ENCODE results near the gene CCDC144A.
"Not testable (repeated sequence)": the region's sequence is repeated elsewhere in the genome, so short reads cannot be mapped to it uniquely, and the experiment has no call there.

CCDC144A gene

DNA sequence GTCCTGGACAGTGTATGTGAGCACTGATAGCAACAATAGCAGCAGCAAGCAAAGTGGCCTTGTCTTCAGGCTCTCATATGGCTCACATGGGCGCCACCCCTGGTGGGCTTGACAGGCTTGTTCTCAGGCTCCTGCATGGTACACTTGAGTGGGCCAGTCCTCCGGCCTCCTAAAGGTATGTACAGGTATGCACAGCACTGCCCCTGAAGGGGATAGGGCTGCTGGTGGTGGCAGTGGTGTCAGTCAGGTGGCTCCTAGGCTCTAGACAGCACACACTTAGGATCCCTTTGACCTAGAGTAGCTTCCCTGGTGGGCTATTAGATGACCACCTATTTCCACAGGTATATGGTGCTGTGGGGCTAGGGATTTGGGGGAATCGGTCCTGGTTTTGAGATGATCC, 67.5 kb downstream of the CCDC144A start:
- DNase-seq (ENCODE audit: low spot score), result not testable (repeated sequence)

DNA sequence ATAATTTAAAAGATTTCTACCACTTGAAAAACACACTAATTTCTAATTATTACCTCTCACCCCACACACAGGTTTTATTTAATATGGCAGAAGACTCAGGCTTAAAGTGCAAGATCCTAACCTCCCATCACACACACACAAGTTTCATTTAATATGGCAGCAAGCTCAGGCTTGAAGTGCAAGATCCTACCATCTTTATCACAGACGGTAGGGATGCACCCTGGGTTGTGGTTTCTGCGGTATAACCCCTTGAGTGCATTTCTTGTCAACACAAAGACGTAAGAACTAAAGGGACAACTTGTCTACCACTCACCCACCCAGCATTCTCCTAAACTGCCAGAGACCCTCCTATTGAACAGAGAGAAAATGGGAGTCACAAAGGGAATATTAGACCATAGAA, 68.1 kb downstream of the CCDC144A start:
- DNase-seq (ENCODE audit: low spot score), result not testable (repeated sequence)

DNA sequence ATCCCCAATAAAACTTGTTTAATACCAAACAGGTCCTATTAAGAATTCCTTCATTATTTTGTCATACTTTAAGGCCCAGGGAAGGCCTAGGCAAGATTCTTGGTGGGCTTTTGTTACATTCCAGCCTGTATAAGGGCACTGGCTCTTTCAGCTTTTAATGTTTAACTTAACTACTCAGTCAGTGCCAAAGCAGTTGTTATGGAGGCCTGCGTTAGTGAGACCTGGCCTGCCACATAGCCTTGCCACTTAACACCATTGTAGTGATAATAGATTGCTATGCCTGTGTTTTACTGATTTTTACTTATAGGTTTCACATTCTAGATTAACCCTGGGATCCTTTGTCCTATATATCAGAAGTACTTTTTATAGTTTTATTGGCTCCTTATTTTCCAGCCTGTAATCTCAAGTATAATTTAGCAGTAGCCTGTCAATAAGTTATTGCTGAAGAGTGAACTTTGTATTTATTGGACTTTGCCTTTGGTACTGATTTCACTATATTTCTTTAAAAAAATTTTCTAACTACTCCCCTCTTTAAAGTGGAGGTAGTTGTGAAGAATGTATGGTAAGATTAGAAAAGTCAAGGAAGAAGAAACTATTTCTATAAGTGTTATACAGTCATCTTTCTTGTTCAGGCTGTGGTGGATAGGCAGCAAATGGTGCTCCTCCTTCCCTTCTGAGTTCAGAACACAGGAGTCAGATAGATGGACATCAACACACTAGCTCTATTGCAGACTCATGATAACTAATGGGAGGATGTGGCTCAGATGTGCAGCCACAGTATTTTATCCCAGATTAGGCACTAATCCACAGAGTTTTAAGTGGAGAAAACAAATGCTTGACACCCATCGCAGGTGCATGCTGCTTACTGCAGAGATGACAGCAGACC, 78.5 kb downstream of the CCDC144A start:
- not testable (repeated sequence) for DNase-seq (ENCODE audit: low spot score)

DNA sequence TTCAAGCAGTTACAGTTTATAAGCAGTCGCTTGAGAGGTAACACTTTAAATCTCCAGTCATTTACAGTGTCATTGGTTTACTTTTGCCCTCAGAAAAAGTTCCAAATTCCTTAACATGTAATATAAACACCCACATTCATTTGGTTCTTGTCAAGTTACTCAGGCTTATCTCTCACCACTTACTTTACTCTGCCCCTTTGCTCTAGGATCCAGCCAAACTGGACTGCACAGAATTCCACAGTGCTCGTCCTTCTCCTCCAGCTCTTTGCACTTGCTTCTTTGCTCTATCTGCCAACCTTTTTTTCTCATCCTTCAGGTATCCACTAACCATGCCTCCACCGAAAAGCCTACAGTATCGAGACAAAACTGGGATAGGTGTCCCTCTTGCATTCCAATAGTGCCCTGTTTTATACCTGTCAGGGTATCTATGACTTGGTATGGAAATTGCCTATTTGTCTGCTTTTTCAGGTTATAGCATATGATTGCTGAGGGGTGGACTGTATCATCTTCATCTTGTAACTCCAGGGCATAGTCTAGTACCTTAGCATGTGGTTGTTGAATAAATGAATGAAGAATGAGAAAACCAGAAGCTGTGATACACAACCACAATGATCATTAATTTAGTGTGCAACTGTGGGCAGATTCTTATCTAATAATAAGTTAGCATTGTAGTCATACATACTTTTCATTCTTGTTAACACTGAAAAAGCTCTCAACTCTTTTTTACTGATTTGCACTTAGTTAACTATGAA, 82.5 kb downstream of the CCDC144A start:
- not testable (repeated sequence) for DNase-seq (ENCODE audit: low spot score)

DNA sequence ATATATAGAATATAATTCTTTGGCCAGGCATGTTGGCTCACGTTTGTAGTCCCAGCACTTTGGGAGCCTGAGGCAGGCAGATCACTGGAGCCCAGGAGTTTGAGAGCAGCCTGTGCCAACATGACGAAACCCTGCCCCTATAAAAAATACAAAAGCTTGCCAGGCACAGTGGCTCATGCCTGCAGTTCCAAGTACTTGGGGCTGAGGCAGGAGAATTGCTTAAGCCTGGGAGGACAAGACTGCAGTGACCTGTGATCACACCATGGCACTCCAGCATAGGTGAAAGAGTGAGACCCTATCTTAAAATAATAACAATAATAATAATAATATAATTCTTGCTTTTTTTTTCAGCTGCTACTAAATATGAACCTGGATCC, 83.1 kb downstream of the CCDC144A start:
- not testable (repeated sequence) for DNase-seq (ENCODE audit: low spot score)

DNA sequence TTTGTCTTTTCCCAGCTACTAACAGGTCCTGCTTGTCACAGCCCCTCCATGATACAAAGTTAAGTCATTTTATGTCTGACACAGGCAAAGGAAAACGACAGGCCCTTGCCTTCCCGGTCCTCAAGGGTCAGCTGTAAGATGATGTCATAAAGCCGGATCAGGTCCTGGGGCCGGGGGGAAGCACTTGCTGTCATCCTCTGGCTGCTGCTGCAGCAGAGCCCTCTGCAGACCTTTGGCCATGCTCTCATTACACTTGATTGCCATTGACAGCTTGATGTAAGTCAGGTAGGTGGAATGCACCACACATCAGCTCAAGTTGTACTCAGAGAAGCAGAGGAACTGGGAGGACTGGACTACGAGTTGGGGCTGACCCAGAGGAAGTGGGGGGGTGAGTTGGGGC, 97.8 kb downstream of the CCDC144A start:
- not testable (repeated sequence) for DNase-seq (ENCODE audit: low spot score)

DNA sequence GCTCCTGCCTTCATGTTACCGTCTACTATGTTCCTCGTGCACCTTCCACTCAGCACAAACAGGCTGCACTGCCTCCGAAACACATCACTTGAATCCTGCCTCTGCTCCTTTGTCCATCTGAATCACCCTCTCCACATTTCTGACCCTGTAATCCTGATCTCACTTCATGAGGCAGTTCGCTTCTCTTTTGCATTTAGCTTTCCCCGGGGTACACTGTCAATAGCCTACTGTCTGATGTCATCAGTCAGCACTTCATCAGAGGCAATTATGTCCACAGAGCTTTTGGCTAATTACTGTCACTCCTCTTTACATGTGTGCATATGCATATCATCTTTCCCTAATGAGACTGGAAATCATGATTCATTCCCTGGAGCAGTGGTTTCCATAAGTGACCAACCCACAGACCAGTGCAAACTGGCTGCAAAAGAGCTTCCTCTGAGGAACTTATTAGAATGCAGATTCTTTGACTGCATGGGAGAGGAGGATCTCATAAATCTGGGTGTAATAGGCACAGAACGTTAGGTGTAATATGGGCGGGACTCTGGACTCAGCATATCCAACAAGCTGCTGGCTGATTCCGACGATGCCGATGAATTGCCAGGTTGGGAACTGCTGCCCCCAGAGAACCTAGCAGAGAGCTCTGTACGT, 99.0 kb downstream of the CCDC144A start:
- not testable (repeated sequence) for DNase-seq (ENCODE audit: low spot score)

DNA sequence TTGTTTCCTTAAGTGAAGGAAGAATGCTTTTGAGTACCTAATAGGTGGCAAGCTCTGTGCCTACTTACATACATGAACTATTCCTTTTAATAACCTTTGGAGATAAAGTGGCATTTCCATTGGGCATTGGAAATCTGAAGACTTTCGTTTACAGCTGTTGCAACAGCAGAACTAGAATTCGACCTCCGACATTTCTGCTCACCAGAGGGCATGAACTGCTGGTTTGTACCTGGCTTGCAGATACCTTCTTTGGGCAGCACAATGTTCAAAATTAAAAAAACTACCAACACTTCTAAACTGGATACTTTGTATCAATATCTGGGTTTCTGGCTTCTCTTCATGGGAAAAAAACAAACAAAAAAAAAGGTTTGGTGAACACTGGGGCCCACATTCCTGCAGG, 99.6 kb downstream of the CCDC144A start:
- not testable (repeated sequence) for DNase-seq (ENCODE audit: low spot score)

DNA sequence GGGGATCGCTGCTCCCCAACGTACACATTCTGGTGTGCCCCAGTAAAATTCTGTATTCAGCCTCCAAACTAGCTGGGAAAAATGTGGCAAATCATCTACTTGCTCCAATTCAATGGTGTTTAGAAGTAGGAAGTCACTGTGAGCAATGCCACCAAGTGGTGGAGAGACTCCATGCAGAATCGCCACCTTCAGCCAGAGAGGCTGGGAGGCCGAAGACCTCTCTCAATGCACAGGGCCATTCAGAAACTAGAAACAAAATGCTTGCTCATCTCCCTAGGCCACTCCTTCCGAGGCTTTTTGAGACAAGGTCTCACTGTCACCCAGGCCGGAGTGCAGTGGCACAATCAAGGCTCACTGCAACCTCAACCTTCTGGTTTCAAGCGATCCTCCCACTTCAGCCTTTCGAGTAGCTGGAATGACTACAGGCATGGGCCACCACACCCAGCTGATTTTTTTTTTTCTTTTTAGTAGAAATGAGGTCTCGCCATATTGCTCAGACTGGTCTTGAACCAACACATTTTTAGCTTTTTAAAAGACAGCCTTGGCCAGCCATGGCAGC, 100.4 kb downstream of the CCDC144A start:
- DNase-seq (ENCODE audit: low spot score), result not testable (repeated sequence)

DNA sequence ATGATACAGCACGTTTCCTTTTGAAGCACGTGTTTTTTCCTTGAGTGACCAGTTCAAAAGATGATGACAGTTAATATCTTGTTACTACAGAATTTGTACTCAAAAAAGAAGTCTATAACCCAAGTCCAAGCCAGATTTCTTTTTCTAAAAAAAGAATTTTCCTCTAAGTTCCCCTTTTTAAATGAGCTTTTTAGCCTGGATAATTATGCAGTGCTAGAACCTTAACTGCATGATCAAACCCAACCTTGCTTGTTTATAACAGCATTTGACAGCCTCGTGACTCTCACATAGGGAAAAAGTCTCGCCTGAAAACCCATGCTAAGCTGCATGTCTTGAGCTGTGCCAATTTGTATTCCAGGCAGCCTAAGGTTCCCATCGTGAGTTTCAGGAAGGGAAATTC, 104.2 kb downstream of the CCDC144A start:
- DNase-seq (ENCODE audit: low spot score), result not testable (repeated sequence)

DNA sequence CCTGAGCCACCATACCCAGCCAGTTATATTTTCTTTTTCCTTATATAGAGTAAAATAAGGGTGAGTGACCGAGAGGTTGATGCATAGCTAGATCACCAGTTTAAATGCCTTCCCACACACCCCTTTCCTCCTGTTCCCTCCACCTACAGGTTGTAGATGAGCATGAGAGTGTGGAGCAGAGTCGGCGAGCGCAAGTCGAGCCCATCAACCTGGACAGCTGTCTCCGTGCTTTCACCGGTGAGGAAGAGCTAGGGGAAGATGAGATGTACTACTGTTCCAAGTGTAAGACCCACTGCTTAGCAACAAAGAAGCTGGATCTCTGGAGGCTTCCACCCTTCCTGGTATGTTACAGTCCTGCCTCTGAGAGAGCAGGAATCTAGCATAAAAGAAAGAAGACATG, 105.9 kb downstream of the CCDC144A start:
- not testable (repeated sequence) for DNase-seq (ENCODE audit: low spot score)

DNA sequence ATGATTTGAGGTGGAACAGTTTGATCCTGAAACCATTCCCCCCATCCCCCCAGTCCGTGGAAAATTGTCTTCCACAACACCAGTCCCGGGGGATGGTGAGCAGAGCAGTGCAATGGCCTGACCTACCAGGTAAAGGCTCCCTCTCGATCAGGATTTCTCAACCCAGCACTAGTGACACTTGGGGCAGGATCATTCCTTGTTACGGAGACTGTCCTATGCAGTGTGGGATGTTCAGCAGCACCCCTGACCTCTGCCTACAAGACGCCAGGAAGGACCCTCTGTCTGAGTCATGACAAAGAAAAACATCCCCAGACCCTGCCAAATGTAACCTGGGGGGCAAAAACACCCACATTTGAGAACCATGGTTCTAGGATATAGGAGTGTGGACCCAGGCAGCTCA, 114.8 kb downstream of the CCDC144A start:
- not testable (repeated sequence) for DNase-seq (ENCODE audit: low spot score)

DNA sequence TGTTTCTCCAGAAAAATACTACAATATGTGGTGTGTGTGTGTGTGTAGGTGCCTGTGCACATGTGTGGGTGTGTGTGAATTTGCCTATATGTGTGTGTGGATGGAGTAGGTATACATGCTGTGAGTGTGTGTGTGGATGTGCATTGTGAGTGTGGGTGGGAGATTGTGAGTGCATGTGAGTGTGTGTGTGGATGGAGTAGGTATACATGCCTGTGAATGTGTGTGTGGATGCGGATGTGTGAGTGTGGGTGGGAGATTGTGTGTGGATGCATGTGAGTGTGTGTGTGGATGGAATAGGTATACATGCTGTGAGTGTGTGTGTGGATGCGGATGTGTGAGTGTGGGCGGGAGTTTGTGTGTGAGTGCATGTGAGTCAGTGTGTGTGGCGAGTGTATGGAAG, 116.6 kb downstream of the CCDC144A start:
- DNase-seq (ENCODE audit: low spot score), result not testable (repeated sequence)

DNA sequence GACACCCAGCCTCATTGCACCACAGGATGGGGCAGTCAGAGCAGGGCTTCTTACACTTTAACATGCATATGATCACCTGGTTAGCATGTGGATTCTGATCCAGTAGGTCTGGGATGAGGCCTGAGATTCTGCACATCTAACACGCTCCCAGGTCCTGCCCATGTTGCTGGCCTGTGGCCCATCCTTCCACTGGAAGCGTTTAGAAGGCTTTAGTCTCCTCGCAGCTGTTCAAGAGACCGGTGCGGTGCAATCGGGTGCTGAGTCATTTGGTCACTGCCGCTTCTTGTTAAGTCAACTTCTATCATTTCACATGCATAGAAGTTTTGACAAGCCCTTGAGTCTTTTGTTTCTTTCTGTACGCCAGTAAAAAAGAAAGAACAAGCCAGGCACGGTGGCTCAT, 117.6 kb downstream of the CCDC144A start:
- DNase-seq (ENCODE audit: low spot score), result not testable (repeated sequence)

DNA sequence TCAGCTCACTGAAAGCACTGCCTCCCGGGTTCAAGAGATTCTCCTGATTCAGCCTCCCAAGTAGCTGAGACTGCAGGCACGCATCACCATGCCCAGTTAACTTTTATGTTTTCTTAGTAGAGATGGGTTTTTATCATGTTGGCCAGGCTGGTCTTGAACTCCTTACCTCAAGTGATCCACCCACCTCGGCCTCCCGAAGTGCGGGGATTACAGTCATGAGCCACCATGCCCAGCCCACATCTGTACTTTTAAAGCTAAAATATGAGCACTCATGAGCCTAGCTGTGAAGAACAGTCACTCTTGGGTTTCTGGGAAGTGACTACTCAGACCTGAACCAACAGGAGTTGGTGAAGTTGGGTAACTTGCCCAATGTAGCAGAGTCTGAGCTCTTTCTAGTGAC, 120.2 kb downstream of the CCDC144A start:
- DNase-seq (ENCODE audit: low spot score), result not testable (repeated sequence)

DNA sequence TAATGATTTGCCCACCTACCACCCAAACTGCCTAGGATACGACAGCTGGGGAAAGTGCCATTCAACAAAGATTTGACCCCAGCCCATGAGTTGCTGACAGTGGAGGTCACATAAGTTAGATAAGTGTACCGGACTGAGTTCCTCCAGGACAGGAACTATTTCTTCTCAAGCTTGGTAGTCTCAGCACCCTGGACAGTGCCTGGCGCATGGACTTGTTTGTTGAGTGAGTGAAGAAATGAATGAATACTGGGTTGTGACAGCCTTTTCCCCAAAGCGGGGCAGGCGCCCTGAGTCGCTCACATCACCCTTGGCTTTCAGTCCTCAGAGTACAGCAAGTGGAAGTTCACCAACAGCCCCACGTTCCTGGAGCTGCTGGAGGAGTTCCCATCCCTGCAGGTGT, 122.1 kb downstream of the CCDC144A start:
- DNase-seq (ENCODE audit: low spot score), result not testable (repeated sequence)

DNA sequence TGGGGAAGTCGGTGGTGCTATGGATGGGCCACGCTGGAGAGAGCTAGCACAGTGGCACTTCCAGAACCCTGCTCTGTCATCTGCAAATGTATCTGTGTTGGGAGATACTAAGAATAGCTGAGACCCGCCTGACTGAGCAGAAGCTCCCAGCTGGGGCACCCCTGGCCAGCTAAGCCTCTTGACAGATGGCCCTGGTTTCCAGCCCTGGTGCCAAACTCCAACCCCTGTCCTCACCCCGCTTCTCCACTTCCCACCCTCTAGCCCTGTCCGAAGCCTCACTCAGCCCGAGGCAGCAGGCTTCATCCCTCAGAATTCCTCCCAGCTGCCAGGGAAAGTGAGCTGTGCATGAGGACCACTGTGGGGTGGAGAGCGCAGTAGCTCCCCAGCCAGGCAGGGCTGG, 124.4 kb downstream of the CCDC144A start:
- no peak for DNase-seq (ENCODE audit: low spot score)

DNA sequence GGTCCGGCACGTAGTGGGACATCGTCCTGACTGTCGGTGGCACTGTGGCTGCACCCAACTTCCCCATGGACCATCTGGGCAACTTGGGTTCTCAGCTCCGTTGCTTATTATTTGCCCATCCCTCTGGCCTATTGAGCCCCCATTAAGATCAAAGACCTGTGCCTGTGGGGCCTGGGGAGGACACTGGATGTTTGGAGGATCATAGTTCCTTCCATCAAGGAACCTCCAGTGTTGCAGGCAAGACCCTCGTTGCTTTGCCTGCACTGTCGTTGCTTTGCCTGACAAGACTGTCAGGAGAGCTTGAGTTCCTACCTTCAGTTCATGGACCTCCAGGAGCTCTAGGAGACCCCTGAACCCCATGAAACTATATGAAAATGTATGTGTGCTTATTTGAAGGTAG, 127.2 kb downstream of the CCDC144A start:
- DNase-seq (ENCODE audit: low spot score), result no peak

DNA sequence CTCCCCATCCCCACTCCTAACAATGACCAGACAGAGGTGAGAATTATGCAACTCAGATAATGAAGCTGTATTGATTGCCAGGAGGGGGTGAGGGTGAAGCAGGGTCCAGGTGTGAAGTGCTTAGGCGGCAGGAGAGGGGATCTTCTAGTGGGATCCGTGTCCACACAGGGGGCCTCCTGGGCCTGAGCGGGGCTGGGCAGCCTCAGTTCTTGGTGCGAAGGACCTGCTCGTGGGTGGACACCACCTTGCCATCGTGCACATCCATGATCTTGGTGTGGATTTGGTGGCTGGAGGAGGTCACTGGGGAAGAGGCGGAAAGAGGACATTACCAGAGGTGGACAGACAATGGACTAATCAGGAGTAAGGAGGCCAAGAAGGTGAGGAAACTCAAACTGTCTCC, 127.9 kb downstream of the CCDC144A start:
- DNase-seq (ENCODE audit: low spot score), result not testable (repeated sequence)

DNA sequence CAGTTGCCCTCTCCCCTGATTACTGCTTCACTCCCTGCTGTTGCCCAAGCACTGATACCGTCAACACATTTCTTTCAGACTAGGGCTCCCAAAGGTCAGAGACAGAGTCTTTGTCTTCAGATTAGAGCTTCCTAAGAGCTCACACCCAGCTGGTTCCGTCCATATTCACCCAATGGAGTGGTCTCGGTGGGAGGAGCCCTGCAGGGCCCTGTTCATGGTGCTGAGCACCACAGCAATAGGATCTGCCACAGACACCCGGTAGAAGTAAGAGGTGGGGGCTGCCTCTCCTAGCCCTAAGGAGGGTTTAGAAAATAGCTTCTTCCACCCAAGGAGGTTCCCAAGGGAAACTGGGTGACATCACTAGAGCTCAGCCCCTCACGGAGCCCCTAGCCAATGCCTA, 128.3 kb downstream of the CCDC144A start:
- DNase-seq (ENCODE audit: low spot score), result no peak

DNA sequence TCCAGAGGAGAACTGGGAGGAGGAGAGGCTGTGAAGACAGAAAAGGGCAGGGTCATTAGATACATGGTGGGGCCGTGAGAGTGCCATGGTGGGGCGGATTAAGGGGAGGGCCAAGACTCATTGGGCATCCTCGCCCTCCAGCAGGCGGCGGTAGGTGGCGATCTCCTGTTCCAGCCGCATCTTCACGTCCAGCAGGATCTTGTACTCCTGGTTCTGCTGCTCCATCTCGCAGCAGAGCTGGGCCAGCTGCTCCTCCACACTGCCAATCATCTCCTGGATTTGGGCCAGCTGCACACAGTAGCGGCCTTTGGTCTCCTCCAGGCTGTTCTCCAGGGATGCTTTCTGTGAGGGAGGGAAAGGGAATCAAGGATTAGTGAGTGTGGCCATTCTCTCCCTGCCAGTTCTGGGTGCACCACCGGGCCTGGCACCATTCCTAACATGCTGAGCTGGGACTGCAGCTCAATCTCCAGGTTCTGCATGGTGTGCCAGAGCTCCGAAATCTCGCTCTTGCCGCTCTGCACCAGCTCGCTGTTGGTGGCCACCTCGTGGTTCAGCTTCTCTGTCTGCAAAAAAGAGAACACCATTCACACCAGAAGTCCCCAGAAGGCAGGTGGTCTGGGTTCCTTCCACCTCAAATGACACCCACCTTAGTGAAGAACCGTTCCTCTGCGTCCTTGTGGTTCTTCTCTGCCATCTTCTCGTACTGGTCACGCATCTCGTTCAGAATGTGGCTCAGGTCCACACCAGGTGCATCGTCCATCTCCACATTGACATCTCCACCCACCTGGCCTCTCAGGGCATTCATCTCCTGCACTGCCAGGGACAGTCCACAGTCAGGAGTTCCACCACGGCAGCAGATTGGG, 129.0 kb downstream of the CCDC144A start:
- no peak for DNase-seq (ENCODE audit: low spot score)

Measured in globus pallidus (tissue), 1 donor.